Central memory CD8-positive, alpha-beta T cell (primary cell): ENCODE results near the gene N4BP2L1.
A peak's percentile ranks its signal among the peaks of the same experiment; 100 is the strongest.

ENCODE experiments used
- ATAC-seq: fragments of 150-1000 bp; cut with Tn5 transposase; replicated peaks from 2 replicates; pipeline ENCODE4 v1.10.0; 2022; ENCODE audit warnings: mild to moderate bottlenecking, moderate FRiP score, moderate number of reproducible peaks; ENCODE audit not compliant: poor library complexity, severe bottlenecking; ENCODE audit errors: extremely low read depth
- DNase-seq, 2 donors: peaks; one replicate each; pipeline ENCODE4 v3.0.0; 2021; ENCODE audit warnings: low spot score in 2 of 2
- H3K27ac Mint-ChIP-seq: one replicate; pipeline ENCODE4 v1.8.0; 2022; ENCODE audit warnings: low read depth, mild to moderate bottlenecking, moderate library complexity, mixed read lengths
- H3K27me3 Mint-ChIP-seq: one replicate; pipeline ENCODE4 v1.8.0; 2022; ENCODE audit warnings: mixed read lengths
- H3K36me3 Mint-ChIP-seq: one replicate; pipeline ENCODE4 v1.8.0; 2022; ENCODE audit warnings: mild to moderate bottlenecking, moderate library complexity, mixed read lengths; ENCODE audit not compliant: insufficient read depth
- H3K4me1 Mint-ChIP-seq: one replicate; pipeline ENCODE4 v1.8.0; 2022; ENCODE audit warnings: mixed read lengths
- H3K4me3 Mint-ChIP-seq: one replicate; pipeline ENCODE4 v1.8.0; 2022; ENCODE audit warnings: mild to moderate bottlenecking, moderate library complexity, mixed read lengths
- H3K9me3 Mint-ChIP-seq: one replicate; pipeline ENCODE4 v1.8.0; 2022; ENCODE audit warnings: mixed read lengths

Gene N4BP2L1

DNA sequence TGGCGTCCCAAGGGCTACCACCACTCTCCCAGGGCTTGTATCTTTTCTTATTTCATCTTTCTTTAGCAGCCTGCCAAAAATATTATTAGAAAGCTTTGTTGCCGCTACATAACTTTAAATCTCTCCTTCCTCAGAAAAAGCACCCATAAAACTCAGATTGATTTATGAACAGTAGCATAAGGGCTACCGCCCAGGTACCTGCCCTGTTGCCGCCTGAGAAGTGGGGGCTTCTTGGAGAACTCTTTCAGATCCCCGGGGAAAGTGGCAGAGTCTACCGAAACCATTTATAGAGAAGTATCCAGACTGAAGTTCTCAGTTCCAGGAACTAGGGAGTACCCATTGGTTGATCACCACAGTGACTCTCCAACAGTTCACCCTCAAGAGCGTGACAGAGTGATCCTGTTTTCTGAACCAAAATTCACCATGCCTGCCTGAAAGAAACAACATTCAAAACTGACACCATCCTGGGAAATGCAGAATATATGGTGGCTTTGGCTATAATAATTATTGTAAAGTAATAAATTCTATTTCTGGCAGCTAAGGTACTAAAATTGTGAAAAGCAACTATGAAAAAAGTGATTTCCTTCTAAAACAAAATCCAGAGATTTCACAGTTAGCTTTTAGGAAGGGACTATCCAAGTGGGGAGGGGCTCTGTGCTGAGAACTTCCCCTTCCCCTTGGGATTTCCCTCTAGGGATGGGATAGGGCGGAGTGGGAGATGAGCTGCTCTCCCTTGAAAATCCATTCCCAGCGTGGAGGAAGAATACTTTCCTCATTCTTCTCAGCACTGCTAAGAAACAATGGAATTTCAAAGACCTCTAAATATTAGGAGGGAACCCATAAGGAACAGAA, 877 bp upstream of the N4BP2L1 start:
- ATAC-seq (no peak), DNase-seq (no peak)
- Mint-ChIP-seq H3K4me3 (peak overlapping the region; percentile 99), H3K27me3 (no peaks in the 10 kb centered on the region), H3K9me3 (no peaks in the 10 kb centered on the region), H3K36me3 (peaks cover 28% of the 10 kb centered on the region), H3K27ac (peak overlapping the region; percentile 98), H3K4me1 (peaks cover 33% of the 10 kb centered on the region)

DNA sequence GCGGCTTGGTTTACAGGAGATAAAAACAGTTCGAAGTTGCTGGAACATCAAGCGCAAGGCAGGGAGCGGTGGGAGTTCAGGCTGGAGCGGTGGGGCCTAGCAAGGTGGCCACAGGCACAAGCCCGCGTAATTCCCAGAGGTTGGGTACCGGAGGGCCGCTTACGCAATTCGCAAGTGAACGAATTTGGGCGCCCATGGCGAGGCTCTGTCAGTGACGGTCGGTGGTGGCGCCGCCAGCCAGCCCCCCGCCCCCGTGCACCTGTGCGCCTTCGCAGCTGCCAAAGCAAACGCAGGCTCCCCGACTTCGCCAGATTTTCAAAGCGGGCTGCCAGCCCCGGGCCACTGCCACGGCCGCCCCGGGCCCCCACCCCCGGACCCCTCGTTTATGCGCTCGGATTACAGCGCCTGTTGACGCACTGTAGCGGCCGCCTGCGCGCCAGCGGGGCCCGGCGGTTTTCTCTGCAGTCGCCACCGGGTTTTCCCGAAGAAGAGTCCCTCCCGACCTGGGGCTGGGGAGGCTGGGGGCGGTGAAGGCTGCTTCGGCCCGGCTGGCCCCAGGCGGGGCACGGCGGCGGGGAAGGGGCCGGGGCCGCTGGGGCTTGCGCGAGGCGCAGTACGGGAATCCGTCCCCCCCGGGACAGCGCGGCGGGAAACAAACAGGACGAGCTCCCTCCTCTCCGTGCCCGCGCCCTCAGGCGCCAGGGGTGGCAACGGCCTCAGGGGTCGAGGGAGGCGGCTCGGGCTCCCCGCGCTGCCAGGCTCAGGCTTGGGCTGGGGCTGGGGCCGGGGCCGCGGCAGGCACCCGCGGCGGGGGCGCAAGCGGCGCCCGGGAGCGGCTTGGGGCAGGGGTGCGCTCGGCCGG, 709 bp downstream of the N4BP2L1 start:
- no peaks in the 10 kb centered on the region for H3K9me3 Mint-ChIP-seq
- H3K36me3 Mint-ChIP-seq = peaks cover 28% of the 10 kb centered on the region
- DNase-seq (peak; percentile 42 to 59), ATAC-seq (peak; percentile 31)
- no peaks in the 10 kb centered on the region for H3K27me3 Mint-ChIP-seq
- H3K27ac Mint-ChIP-seq = peak overlapping the region; percentile 100
- H3K4me3 Mint-ChIP-seq = peak overlapping the region; percentile 99
- H3K4me1 Mint-ChIP-seq = peaks cover 43% of the 10 kb centered on the region

DNA sequence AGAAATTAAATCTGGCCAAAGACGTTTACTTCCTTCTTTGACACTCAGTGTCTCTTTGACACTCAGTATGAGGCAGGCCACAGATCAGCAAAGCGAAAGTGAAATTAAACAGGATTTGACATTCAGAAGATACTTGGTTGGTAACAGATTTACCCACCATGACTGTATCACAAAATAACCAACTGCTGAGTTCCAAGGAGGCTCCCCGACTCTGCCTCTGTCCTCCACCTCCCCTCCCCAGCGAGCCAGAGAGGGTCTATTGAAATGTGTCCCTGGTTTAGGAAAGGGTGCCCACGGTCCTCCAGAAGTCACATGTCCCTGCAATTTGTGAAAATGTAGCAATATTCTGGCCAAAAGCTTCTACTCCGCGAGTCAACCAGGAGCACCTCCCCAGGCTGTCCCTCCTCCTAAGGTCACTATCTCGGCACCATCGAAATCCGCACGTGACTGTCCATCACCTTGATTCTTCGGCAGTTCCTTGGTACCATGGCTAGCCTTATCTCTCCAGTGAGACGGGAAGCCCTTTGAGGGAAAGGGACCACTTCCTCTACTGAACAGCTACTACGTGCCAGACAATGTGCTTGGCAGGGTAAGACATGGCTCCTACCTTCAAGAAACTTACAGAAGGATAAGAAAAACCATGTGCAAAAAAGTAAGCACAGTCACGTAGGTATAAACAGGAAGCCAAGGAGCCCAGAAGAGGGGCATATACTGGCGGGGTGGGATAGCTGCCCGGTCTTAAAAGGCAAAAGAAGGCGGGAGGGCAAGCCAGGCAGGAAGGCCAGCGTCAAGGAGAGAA, 1.5 kb downstream of the N4BP2L1 start:
- Mint-ChIP-seq H3K27ac (peak overlapping the region; percentile 100), H3K4me3 (peak overlapping the region; percentile 99), H3K4me1 (peaks cover 44% of the 10 kb centered on the region), H3K9me3 (no peaks in the 10 kb centered on the region), H3K36me3 (peaks cover 28% of the 10 kb centered on the region), H3K27me3 (no peaks in the 10 kb centered on the region)
- peak; percentile 64 for ATAC-seq
- peak; percentile 20 to 44 for DNase-seq

DNA sequence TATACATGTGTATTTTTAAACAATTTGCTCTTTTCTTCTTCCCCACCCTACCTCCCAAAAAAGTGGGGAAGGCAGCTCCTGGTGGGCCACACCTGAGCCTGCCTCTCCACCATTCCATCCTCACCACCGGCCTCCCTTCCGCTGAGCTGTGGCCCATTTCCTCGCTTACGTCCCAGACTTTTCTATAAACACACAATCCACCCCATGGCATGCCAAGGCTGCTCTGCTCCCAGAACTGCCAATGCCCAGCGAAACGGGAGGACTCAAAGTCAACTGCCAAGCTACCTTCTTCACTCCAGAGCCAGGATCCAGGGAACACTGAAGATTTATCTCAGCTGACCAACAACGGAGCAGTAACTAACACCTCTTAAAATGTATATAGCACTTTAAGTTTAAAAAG, 2.8 kb downstream of the N4BP2L1 start:
- H3K9me3 Mint-ChIP-seq = no peaks in the 10 kb centered on the region
- peaks cover 44% of the 10 kb centered on the region for H3K4me1 Mint-ChIP-seq
- ATAC-seq = no peak
- H3K27ac Mint-ChIP-seq = peak overlapping the region; percentile 49
- DNase-seq = no peak
- peak overlapping the region; percentile 51 for H3K4me3 Mint-ChIP-seq
- H3K36me3 Mint-ChIP-seq = peaks cover 30% of the 10 kb centered on the region
- no peaks in the 10 kb centered on the region for H3K27me3 Mint-ChIP-seq

- peaks cover 44% of the 10 kb centered on the region for H3K4me1 Mint-ChIP-seq
- no peak overlapping the region for H3K4me3 Mint-ChIP-seq
- H3K9me3 Mint-ChIP-seq = no peaks in the 10 kb centered on the region
- no peak for ATAC-seq
- peaks cover 32% of the 10 kb centered on the region for H3K36me3 Mint-ChIP-seq
- no peak overlapping the region for H3K27ac Mint-ChIP-seq
- H3K27me3 Mint-ChIP-seq = no peaks in the 10 kb centered on the region
- DNase-seq = no peak
Observed at GRCh38 chr13:32423592-32423991, 4.3 kb downstream of the N4BP2L1 start.

GRCh38 chr13:32419862-32420261, 8.1 kb downstream of the N4BP2L1 start:
- ATAC-seq (no peak), DNase-seq (no peak)
- Mint-ChIP-seq H3K9me3 (no peaks in the 10 kb centered on the region), H3K4me3 (no peak overlapping the region), H3K27ac (no peak overlapping the region), H3K36me3 (peaks cover 10% of the 10 kb centered on the region), H3K27me3 (no peaks in the 10 kb centered on the region), H3K4me1 (peaks cover 40% of the 10 kb centered on the region)

GRCh38 chr13:32417995-32418394, 9.9 kb downstream of the N4BP2L1 start:
- peak overlapping the region; percentile 32 for H3K27ac Mint-ChIP-seq
- DNase-seq = no peak
- peaks cover 27% of the 10 kb centered on the region for H3K4me1 Mint-ChIP-seq
- H3K36me3 Mint-ChIP-seq = peaks cover 6% of the 10 kb centered on the region
- no peaks in the 10 kb centered on the region for H3K27me3 Mint-ChIP-seq
- no peaks in the 10 kb centered on the region for H3K9me3 Mint-ChIP-seq
- no peak overlapping the region for H3K4me3 Mint-ChIP-seq
- no peak for ATAC-seq

DNA sequence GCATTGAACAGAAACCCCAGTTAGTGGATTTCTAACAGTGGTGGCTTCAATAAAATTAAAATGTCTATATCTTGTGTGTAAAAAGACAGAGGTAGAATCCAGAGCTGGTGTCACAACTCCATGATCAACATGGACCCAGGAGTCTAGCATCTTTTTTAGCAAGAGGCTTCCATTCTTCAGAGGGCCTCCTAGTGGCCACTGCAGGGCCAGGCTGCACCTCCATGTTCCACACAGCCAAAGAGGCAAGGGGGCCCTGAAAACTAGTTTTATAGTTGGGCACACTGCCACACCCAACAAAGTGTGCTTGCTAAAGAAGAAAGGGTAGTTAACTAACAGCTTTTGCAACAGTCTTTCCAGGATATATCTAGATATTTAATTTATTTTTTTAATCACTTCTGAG, 12.9 kb downstream of the N4BP2L1 start:
- peak; percentile 60 for ATAC-seq

GRCh38 chr13:32414580-32414979, 13.3 kb downstream of the N4BP2L1 start:
- Mint-ChIP-seq H3K36me3 (peaks cover 4% of the 10 kb centered on the region), H3K9me3 (no peaks in the 10 kb centered on the region), H3K4me1 (peaks cover 26% of the 10 kb centered on the region), H3K4me3 (no peak overlapping the region), H3K27me3 (no peaks in the 10 kb centered on the region), H3K27ac (no peak overlapping the region)
- DNase-seq (no peak), ATAC-seq (no peak)

More for the DNA sequence above, 12.9 kb downstream of the N4BP2L1 start:
- Mint-ChIP-seq H3K27me3 (no peaks in the 10 kb centered on the region), H3K27ac (no peak overlapping the region), H3K4me1 (peaks cover 22% of the 10 kb centered on the region), H3K36me3 (peaks cover 7% of the 10 kb centered on the region), H3K4me3 (no peak overlapping the region), H3K9me3 (no peaks in the 10 kb centered on the region)
- no peak for DNase-seq

DNA sequence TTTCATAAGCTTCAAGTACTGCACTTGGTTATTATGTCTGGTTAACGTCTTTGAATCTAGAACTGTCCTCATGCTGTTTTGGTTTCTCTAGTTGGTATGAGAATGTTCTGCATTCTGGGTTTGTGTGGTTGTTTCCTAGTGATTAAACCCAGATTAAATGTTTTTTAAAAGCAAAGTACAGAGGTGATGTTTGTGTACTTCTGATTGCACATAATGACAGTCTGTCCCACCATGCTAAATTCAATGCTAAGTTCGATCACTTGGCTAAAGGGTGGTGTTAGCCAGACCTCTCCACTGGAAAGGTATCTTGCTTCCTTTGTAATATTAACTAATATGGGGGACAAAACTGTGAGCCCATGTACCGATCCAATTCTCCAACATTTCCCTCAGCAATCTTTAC, 14.6 kb downstream of the N4BP2L1 start:
- H3K4me1 Mint-ChIP-seq = peaks cover 33% of the 10 kb centered on the region
- H3K9me3 Mint-ChIP-seq = no peaks in the 10 kb centered on the region
- ATAC-seq = no peak
- no peaks in the 10 kb centered on the region for H3K27me3 Mint-ChIP-seq
- H3K36me3 Mint-ChIP-seq = peaks cover 5% of the 10 kb centered on the region
- H3K27ac Mint-ChIP-seq = no peak overlapping the region
- no peak for DNase-seq
- H3K4me3 Mint-ChIP-seq = no peak overlapping the region

GRCh38 chr13:32409561-32410421, 18.1 kb downstream of the N4BP2L1 start:
- H3K36me3 Mint-ChIP-seq = peaks cover 19% of the 10 kb centered on the region
- no peaks in the 10 kb centered on the region for H3K9me3 Mint-ChIP-seq
- no peak overlapping the region for H3K27ac Mint-ChIP-seq

GRCh38 chr13:32409001-32409313, 19.0 kb downstream of the N4BP2L1 start:
- no peaks in the 10 kb centered on the region for H3K27me3 Mint-ChIP-seq
- H3K36me3 Mint-ChIP-seq = peaks cover 26% of the 10 kb centered on the region
- no peak for ATAC-seq
- peaks cover 20% of the 10 kb centered on the region for H3K4me1 Mint-ChIP-seq
- no peaks in the 10 kb centered on the region for H3K9me3 Mint-ChIP-seq
- no peak overlapping the region for H3K4me3 Mint-ChIP-seq
- DNase-seq = no peak
- H3K27ac Mint-ChIP-seq = peak overlapping the region; percentile 72

More at GRCh38 chr13:32409561-32410421, 18.1 kb downstream of the N4BP2L1 start:
- peaks cover 20% of the 10 kb centered on the region for H3K4me1 Mint-ChIP-seq
- no peaks in the 10 kb centered on the region for H3K27me3 Mint-ChIP-seq
- DNase-seq = no peak
- H3K4me3 Mint-ChIP-seq = no peak overlapping the region
- no peak for ATAC-seq
